OCI-M2 (cell line): ENCODE results near the gene CREG2.

ENCODE experiments used
- DNase-seq: peaks from one replicate; lab custom pipeline; 2025; ENCODE audit not compliant: unreplicated experiment; lab: John Stamatoyannopoulos, UW

CREG2 gene

GRCh38 chr2:101410114-101410513, 22.8 kb upstream of the CREG2 start:
- no peak for DNase-seq

- no peak for DNase-seq
These were observed 22.4 kb upstream of the CREG2 start for GRCh38 chr2:101409699-101410098.

- no peak for DNase-seq
These were observed 21.6 kb upstream of the CREG2 start for GRCh38 chr2:101408925-101409324.

- DNase-seq, result no peak
These were observed 18.1 kb upstream of the CREG2 start for GRCh38 chr2:101405351-101405899.

GRCh38 chr2:101403745-101404144, 16.4 kb upstream of the CREG2 start:
- no peak for DNase-seq

GRCh38 chr2:101402630-101403029, 15.3 kb upstream of the CREG2 start:
- no peak for DNase-seq

GRCh38 chr2:101401906-101402305, 14.6 kb upstream of the CREG2 start:
- DNase-seq, result no peak

GRCh38 chr2:101401326-101401665, 14.0 kb upstream of the CREG2 start:
- no peak for DNase-seq

- DNase-seq, result no peak
These were observed 13.4 kb upstream of the CREG2 start for GRCh38 chr2:101400506-101401325.

- no peak for DNase-seq
These were observed 12.7 kb upstream of the CREG2 start for GRCh38 chr2:101400048-101400447.

GRCh38 chr2:101399021-101399799, 11.9 kb upstream of the CREG2 start:
- no peak for DNase-seq

GRCh38 chr2:101398116-101398821, 11.0 kb upstream of the CREG2 start:
- DNase-seq, result no peak

GRCh38 chr2:101396316-101396717, 9.0 kb upstream of the CREG2 start:
- no peak for DNase-seq

- DNase-seq, result no peak
These were observed 8.4 kb upstream of the CREG2 start for GRCh38 chr2:101395545-101396315.

- no peak for DNase-seq
These were observed 929 bp upstream of the CREG2 start for GRCh38 chr2:101388232-101388631.

GRCh38 chr2:101386599-101387150, 628 bp downstream of the CREG2 start:
- no peak for DNase-seq

- DNase-seq, result no peak
These were observed 4.2 kb downstream of the CREG2 start for GRCh38 chr2:101383016-101383541.

GRCh38 chr2:101382442-101382841, 4.9 kb downstream of the CREG2 start:
- DNase-seq, result no peak

GRCh38 chr2:101380376-101380775, 6.9 kb downstream of the CREG2 start:
- no peak for DNase-seq

- no peak for DNase-seq
These were observed 8.2 kb downstream of the CREG2 start for GRCh38 chr2:101379091-101379490.
